K562 (cell line): ENCODE results near the gene PPP2R1B. TPM values are rescaled to one million over a fixed set of nuclear protein-coding genes. Genes with fewer than 3 reads are reported as not detected.

Source experiments
- BRCA1 ChIP-seq, 2 experiments: fragments of 450-650 bp in 1 of 2; sonication (generic) in 1 of 2; formaldehyde crosslinking in 1 of 2; IDR thresholded peaks; 2 replicates each; pipeline versions ENCODE4 v1.5.0 to v1.6.1; 2017 to 2020; ENCODE audit warnings: mild to moderate bottlenecking in 1 of 2, missing genetic modification reagents in 1 of 2
- ESRRB ChIP-seq: fragments of 250-450 bp; sonication (Bioruptor Pico); IDR thresholded peaks from 2 replicates; pipeline ENCODE4 v1.5.0; 2020; ENCODE audit warnings: mild to moderate bottlenecking, moderate library complexity, borderline replicate concordance
- FOXA3 ChIP-seq, 2 experiments: fragments of 450-650 bp in 1 of 2; sonication (generic) in 1 of 2; formaldehyde crosslinking; IDR thresholded peaks in 1 of 2; conservative IDR thresholded peaks in 1 of 2; 2 replicates each; pipeline versions ENCODE4 v1.4.0 to v1.8.0; 2020 to 2022; ENCODE audit warnings: mild to moderate bottlenecking in 2 of 2, missing genetic modification reagents in 1 of 2
- MCM5 ChIP-seq: fragments of 450-650 bp; IDR thresholded peaks from 2 replicates; pipeline ENCODE4 v1.6.1; 2016; ENCODE audit warnings: low read depth
- MYNN ChIP-seq, 2 experiments: sonication (generic); formaldehyde crosslinking in 1 of 2; IDR thresholded peaks; 2 replicates each; pipeline versions ENCODE4 v1.5.0 to v1.6.1; 2016 to 2020; ENCODE audit warnings: antibody characterized with exemption in 1 of 2, missing genetic modification reagents in 1 of 2
- NCOR1 ChIP-seq: fragments of 450-650 bp; IDR thresholded peaks from 2 replicates; pipeline ENCODE4 v1.6.1; 2016; ENCODE audit warnings: mild to moderate bottlenecking, moderate library complexity
- PPARD ChIP-seq: fragments of 250-450 bp; sonication (Bioruptor Pico); IDR thresholded peaks from 2 replicates; pipeline ENCODE4 v1.8.0; 2022; ENCODE audit warnings: inconsistent platforms, mild to moderate bottlenecking, moderate library complexity
- SMARCB1 ChIP-seq: IDR thresholded peaks from 2 replicates; pipeline ENCODE4 v1.6.1; 2011; ENCODE audit warnings: improper control_type of control experiment, low read depth; ENCODE audit not compliant: insufficient read length
- SP1 ChIP-seq: sonication (generic); formaldehyde crosslinking; IDR thresholded peaks from 2 replicates; pipeline ENCODE4 v1.8.1; 2022; ENCODE audit warnings: mild to moderate bottlenecking, missing genetic modification reagents
- ZBTB8A ChIP-seq: fragments of 450-650 bp; IDR thresholded peaks from 2 replicates; pipeline ENCODE4 v1.6.1; 2018; ENCODE audit warnings: mild to moderate bottlenecking, moderate library complexity; ENCODE audit not compliant: partially characterized antibody
- ZNF354B ChIP-seq: fragments of 250-450 bp; sonication (Bioruptor Pico); IDR thresholded peaks from 2 replicates; pipeline ENCODE4 v1.4.0; 2020
- ZNF76 ChIP-seq: fragments of 250-450 bp; sonication (Bioruptor Pico); IDR thresholded peaks from 2 replicates; pipeline ENCODE4 v1.4.0; 2020; ENCODE audit warnings: mild to moderate bottlenecking, moderate library complexity, borderline replicate concordance
- polyA plus RNA-seq, 8 experiments: library from polyadenylated mRNA; depleted of rRNA in 4 of 8; stranded (reverse) in 5 of 8; unstranded in 3 of 8; fragments of >200 nt; fragmentation: Nextera tagmentation in 2 of 8; fragmentation: Illumina TruSeq in 1 of 8; extraction: Ambion mirVana in 2 of 8; extraction: Trizol in 1 of 8; gene quantifications; 2 replicates each; pipeline versions ENCODE4 v1.2.1 to v1.2.3, GENCODE V29; 2011 to 2014; ENCODE audit warnings: inconsistent platforms in 1 of 8, missing spikeins in 1 of 8
- total RNA-seq, 7 experiments: library from RNA; depleted of rRNA in 6 of 7; stranded (reverse); fragments of >200 nt in 6 of 7; fragmentation: Illumina TruSeq in 2 of 7; extraction: Trizol in 2 of 7; gene quantifications; 2 replicates each; pipeline versions ENCODE4 v1.2.1 to v1.2.3, GENCODE V29; 2011 to 2021; ENCODE audit warnings: low replicate concordance in 1 of 7
- TF ChIP-seq, protein P1 (sequence below): fragments of 450-650 bp; IDR thresholded peaks from 2 replicates; pipeline ENCODE4 v1.6.1; 2018; ENCODE audit not compliant: partially characterized antibody
- TF ChIP-seq, protein P2 (sequence below): fragments of 450-650 bp; formaldehyde crosslinking; IDR thresholded peaks from 2 replicates; pipeline ENCODE4 v1.4.0; 2020; ENCODE audit warnings: mild to moderate bottlenecking, moderate library complexity

The PPP2R1B gene
- total and polyA plus RNA-seq, 9 of the 15 experiments (the other 6 are each of a cell fraction or from before 2014, with no cell fraction given): 24.6 to 68.5 (median 39.8) TPM

DNA sequence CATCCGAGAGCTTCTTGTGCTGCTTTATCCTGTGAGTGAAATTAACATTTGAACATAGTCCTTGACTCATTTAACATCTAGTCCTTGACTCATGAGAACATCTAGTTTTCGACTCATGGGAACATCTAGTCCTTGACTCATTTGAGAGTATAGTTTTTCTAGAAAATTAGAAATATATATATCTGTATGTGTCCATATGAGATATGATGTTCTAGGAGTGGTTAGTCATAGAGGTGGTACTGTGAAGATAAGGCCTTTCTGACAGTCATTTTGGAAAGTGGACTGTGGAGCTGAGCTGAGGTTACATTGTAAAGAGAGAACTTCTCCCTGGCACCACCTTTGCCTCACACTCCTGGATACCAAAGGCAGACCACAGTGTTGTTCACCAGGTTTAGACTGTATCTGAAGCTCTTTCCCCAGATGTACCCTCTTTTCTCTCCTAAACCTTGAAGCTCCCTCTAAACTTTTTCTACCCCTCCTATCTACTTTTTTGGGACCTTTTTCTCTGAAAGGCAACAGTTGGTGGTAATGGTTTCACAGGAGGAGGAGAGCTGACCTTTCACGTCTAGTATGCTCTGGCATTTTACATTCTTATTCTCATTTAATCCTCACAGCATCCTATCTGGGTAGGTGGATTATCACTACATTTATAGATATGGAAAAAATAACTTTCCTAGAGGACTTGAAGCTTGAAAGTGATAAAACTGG, 67.2 kb downstream of the PPP2R1B start (continued):
- TF ChIP-seq, protein P1, sequence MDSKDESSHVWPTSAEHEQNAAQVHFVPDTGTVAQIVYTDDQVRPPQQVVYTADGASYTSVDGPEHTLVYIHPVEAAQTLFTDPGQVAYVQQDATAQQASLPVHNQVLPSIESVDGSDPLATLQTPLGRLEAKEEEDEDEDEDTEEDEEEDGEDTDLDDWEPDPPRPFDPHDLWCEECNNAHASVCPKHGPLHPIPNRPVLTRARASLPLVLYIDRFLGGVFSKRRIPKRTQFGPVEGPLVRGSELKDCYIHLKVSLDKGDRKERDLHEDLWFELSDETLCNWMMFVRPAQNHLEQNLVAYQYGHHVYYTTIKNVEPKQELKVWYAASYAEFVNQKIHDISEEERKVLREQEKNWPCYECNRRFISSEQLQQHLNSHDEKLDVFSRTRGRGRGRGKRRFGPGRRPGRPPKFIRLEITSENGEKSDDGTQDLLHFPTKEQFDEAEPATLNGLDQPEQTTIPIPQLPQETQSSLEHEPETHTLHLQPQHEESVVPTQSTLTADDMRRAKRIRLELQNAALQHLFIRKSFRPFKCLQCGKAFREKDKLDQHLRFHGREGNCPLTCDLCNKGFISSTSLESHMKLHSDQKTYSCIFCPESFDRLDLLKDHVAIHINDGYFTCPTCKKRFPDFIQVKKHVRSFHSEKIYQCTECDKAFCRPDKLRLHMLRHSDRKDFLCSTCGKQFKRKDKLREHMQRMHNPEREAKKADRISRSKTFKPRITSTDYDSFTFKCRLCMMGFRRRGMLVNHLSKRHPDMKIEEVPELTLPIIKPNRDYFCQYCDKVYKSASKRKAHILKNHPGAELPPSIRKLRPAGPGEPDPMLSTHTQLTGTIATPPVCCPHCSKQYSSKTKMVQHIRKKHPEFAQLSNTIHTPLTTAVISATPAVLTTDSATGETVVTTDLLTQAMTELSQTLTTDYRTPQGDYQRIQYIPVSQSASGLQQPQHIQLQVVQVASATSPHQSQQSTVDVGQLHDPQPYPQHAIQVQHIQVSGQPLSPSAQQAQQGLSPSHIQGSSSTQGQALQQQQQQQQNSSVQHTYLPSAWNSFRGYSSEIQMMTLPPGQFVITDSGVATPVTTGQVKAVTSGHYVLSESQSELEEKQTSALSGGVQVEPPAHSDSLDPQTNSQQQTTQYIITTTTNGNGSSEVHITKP: peak; percentile 40
- TF ChIP-seq SMARCB1: peak; percentile 86
- TF ChIP-seq MCM5: no peak
- TF ChIP-seq ZBTB8A: no peak
- TF ChIP-seq BRCA1 (IDR thresholded peaks at IDR 0.05): no peak
- no peak for TF ChIP-seq BRCA1 (CRISPR knock-in tag; IDR thresholded peaks at IDR 0.05)
- TF ChIP-seq FOXA3 (CRISPR knock-in tag; conservative IDR thresholded peaks at IDR 0.05 in 1 of 2, IDR thresholded peaks at IDR 0.05 in 1 of 2): no peak
- TF ChIP-seq MYNN (IDR thresholded peaks at IDR 0.05): peak; percentile 65; the same call in 1 of the 2 replicates
- no peak for TF ChIP-seq MYNN (CRISPR knock-in tag; IDR thresholded peaks at IDR 0.05)
- no peak for TF ChIP-seq ESRRB (CRISPR knock-in tag)
- TF ChIP-seq PPARD (CRISPR knock-in tag): no peak
- no peak for TF ChIP-seq ZNF76 (CRISPR knock-in tag)
- TF ChIP-seq, protein P2, sequence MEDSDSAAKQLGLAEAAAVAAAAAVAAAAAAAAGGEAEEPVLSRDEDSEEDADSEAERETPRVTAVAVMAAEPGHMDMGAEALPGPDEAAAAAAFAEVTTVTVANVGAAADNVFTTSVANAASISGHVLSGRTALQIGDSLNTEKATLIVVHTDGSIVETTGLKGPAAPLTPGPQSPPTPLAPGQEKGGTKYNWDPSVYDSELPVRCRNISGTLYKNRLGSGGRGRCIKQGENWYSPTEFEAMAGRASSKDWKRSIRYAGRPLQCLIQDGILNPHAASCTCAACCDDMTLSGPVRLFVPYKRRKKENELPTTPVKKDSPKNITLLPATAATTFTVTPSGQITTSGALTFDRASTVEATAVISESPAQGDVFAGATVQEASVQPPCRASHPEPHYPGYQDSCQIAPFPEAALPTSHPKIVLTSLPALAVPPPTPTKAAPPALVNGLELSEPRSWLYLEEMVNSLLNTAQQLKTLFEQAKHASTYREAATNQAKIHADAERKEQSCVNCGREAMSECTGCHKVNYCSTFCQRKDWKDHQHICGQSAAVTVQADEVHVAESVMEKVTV (CRISPR knock-in tag): no peak
- TF ChIP-seq NCOR1: peak; percentile 70
- TF ChIP-seq ZNF354B (CRISPR knock-in tag): no peak
- TF ChIP-seq SP1 (CRISPR knock-in tag): peak; percentile 18; the same call in 1 of the 2 replicates
